ENCODE results near the gene ANKS1B.

The ANKS1B gene

DNA sequence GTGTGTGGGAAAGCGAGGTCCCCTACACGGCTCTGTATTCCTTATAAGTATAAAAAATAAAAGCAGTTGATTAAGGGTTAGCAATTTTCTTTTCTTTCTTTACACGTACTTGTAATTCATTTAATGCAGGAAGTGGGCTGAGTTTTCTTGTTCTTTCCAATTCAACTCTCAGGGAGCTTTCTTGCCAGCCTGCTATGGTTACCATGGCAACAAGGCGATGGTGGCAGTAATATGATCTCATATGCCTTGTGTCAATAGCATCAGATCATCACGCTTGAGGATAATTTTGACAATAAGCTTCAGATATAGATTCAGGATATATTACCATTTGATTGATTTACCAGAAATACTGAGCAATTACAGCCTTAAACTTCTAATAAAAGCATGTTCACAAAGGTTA is 873.1 kb downstream of the ANKS1B start:
- no peak for DNase-seq

DNA sequence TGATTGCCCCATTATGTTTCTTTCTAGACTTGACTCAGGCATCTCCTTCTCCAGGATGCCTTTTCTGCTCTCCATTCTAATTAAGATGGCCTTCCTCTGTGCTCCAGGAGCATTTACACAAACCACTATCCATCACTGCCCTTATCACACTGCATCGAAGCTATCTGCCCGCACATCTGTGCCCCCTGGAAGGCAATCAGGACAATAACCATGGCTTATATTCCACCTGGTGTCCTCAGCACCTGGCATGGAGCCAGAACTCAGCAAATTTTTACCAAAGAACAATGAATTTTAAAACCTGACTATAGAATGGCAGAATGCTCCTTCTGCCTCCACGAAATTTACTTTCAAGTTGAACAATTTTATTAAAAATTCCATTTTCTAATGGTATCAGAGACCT is 873.9 kb downstream of the ANKS1B start:
- no peak for DNase-seq

GRCh38 chr12:99110212-99110611 is 874.5 kb downstream of the ANKS1B start:
- no peak for DNase-seq

- no peak for DNase-seq
Observed at GRCh38 chr12:99108924-99109323, 875.8 kb downstream of the ANKS1B start.

DNA sequence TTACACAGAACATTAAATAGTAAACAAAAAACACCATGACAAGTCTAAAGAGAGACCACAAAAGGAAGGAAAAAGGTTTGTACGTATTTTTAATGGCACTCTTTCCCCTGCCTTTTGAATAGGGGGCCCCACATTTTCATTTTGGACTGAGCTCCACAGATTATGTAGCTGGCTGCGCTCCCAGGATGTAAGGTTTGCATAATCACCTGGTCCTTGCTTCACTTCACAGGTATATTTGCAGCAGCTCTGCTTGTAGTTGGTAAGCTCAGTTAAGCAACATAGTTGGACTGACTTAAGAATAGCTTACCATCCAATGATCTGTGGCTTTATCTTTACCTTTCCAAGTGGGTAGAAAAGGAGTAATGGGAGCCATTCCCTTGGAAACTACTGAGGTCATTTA is 885.0 kb downstream of the ANKS1B start:
- DNase-seq = no peak

GRCh38 chr12:99097171-99097570 is 887.6 kb downstream of the ANKS1B start:
- DNase-seq = no peak

GRCh38 chr12:99093166-99093565 is 891.6 kb downstream of the ANKS1B start:
- no peak for DNase-seq

GRCh38 chr12:99092100-99092851 is 892.5 kb downstream of the ANKS1B start:
- DNase-seq = no peak

- no peak for DNase-seq
Observed at GRCh38 chr12:99087278-99087677, 897.5 kb downstream of the ANKS1B start.

DNA sequence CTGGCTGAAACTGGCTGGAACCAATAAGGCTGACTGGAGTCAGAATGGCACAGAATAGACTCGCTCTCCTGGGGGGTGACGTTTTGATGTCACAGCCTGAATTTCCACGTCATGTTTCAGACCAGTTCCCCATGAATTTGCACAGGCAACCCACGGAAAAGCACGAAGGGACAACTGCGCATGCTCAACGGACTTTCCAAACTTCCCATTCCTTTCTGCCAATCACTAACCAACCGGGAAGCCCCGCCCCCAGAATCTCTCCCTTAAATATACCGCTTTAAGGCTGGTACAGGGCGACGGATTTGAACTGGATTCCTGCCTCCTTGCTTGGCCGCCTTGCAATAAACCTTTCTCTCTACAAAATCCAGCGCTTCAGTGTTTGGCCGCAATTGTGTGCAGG is 904.9 kb downstream of the ANKS1B start:
- no peak for DNase-seq

GRCh38 chr12:99068993-99069747 is 915.6 kb downstream of the ANKS1B start:
- no peak for DNase-seq

DNA sequence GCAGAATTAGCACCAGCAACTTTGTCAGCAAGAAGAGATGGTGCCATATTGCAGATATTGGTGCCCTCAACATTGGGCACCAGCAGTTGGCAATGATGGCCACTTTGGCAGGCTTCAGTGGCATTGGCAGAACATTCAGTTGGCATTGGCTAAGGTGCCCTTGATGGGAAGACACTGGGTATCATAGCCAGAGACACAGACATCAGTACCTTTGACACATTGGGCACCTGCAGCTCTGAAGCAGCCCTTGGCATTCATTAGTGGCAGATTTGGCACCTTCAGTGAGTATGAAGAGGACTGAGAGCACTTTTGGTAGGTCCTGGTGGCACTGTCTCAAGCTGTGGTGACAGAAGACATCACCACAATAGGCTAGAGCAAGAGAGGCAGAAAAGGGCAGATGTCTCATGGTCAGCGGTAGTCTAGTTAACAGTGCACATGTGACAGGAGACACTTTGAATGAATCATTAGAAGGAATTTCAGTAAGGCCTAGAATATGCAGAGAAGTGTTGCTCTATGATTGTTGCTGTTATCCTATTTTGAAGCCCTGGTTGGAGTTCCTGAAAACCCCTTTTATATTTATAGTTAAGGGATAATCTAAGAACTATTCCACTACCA is 917.5 kb downstream of the ANKS1B start:
- no peak for DNase-seq

DNA sequence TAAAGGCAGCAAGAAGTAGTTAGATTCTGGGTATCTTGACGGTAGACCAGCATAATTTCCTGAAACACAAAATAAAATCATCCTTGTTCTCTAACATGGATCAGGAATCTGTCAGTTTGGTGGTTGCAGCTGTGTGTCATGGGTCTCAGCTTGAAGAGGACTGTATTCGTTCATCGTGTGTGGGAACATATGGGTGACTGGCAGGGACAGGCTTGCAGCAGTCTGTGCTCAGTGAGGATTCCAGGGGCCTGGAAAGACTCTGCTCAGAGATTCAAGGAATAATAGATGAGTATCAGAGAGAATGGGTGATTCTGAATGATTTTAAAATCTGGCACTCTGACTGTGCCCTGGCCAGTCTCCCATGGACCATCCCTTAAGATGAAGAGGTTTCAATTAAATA is 918.0 kb downstream of the ANKS1B start:
- DNase-seq = no peak

- no peak for DNase-seq
Observed at GRCh38 chr12:99063182-99063581, 921.6 kb downstream of the ANKS1B start.

- DNase-seq = no peak
Observed at GRCh38 chr12:99059824-99060511, 924.8 kb downstream of the ANKS1B start.

DNA sequence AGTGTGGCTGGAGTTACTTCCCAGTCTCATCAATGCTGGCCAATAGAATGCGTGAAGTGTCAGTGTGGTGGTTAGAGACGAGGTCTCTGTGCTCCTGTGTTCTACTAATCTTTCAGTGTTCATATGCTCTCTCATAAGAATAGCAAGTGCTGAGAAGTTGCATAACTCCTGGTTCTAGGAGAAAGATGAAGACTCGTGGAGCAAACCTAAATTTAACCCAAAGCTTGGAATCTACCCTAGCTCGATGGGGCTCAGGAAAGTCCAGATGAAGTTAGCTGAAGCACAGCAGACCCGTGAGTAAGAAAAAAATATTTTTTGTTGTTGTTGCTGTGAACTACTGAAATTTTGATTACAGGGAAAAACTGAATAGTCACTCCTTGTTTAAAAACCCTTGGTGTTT is 927.1 kb downstream of the ANKS1B start:
- DNase-seq = no peak

- DNase-seq = no peak
Observed at GRCh38 chr12:99056186-99056585, 928.5 kb downstream of the ANKS1B start.

DNA sequence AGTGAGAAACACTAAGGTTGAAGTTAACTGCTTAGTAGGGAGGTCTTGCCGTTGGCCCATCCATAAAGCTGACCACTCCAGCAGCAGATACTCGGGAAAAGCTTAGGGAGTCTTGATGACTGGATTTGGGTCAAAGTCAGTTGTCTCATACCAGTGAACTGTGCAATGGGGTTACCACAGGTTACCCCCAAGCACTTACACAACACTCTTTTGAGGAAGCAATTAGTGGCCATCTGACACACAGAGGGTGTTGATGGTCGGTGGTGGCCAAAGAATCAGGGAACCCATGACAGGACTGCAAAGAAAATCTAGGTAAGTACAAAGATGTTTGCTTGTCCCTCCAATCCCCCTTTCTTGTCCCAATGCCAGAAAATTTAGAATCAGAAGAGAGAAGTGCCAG is 929.4 kb downstream of the ANKS1B start:
- DNase-seq = peak; percentile 53 to 63

DNA sequence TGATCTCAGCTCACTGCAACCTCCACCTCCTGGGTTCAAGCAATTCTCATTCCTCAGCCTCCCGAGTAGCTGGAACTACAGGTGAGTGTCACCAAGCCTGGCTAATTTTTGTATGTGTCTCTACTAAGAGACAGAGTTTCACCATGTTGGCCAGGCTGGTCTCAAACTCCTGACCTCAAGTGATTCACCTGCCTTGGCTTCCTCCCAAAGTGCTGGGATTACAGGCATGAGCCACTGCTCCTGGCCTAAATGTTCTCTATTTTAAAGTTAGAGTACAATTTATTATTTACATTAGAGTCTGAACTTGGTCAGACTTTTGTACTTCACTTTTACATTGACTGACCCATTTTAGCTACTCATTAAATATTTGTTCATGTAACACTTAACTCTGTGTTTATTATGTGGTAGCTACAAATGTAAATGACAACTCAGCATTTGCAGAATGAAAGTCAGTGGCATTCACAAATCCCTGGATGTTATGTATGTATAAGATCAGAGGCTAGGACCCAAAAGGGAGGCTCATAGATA is 930.1 kb downstream of the ANKS1B start:
- no peak for DNase-seq

GRCh38 chr12:99053616-99054362 is 930.9 kb downstream of the ANKS1B start:
- DNase-seq = no peak

- DNase-seq = peak; percentile 32 to 58
Observed at GRCh38 chr12:99049774-99050173, 935.0 kb downstream of the ANKS1B start.

DNA sequence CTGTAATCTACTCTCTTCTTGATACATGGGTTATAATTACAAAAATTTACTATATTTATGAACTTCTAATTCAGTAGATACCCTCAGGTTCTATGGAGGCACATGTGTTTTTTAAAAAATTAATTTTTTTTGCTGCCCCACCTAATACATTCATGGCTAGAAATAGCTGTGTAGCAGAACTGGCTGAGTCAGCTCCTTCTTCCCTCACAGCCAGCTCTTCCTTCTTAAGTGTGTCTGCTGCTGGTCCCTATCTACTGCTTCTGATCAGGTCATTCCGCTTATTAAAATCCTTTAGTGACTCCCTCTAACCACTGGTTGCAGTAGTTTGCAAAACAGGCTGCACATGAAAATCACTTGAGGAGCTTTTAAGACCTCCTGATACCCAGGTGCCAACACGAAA is 939.6 kb downstream of the ANKS1B start:
- no peak for DNase-seq

Data from inflammatory macrophage (primary cell).